ENCODE data around the gene SLC44A4. TPM values are rescaled to one million over a fixed set of nuclear protein-coding genes. Genes with fewer than 3 reads are reported as not detected.

Gene SLC44A4
- total RNA-seq, 1 experiment from 2014 or later = 3.1 TPM

- peak; percentile 49; the same call in 1 of the 2 replicates for TF ChIP-seq E2F1 (CRISPR knock-in tag; IDR thresholded peaks at IDR 0.05)
- TF ChIP-seq ZNF281 (CRISPR knock-in tag; IDR thresholded peaks at IDR 0.05) = no peak
- no peak for TF ChIP-seq GTF2I (CRISPR knock-in tag; conservative IDR thresholded peaks at IDR 0.05)
- TF ChIP-seq GABPB1 (CRISPR knock-in tag; IDR thresholded peaks at IDR 0.05) = peak; percentile 51; the same call in 1 of the 2 replicates
- TF ChIP-seq IRF1 (CRISPR knock-in tag; IDR thresholded peaks at IDR 0.05) = no peak
- peak; percentile 16; the same call in 1 of the 2 replicates for TF ChIP-seq NFATC4 (CRISPR knock-in tag; IDR thresholded peaks at IDR 0.05)
- no peak for TF ChIP-seq IRF2 (CRISPR knock-in tag; IDR thresholded peaks at IDR 0.05; ENCODE audit: borderline replicate concordance, low read depth)
- no peak for TF ChIP-seq ATF3 (CRISPR knock-in tag; conservative IDR thresholded peaks at IDR 0.05)
- TF ChIP-seq, protein P1, sequence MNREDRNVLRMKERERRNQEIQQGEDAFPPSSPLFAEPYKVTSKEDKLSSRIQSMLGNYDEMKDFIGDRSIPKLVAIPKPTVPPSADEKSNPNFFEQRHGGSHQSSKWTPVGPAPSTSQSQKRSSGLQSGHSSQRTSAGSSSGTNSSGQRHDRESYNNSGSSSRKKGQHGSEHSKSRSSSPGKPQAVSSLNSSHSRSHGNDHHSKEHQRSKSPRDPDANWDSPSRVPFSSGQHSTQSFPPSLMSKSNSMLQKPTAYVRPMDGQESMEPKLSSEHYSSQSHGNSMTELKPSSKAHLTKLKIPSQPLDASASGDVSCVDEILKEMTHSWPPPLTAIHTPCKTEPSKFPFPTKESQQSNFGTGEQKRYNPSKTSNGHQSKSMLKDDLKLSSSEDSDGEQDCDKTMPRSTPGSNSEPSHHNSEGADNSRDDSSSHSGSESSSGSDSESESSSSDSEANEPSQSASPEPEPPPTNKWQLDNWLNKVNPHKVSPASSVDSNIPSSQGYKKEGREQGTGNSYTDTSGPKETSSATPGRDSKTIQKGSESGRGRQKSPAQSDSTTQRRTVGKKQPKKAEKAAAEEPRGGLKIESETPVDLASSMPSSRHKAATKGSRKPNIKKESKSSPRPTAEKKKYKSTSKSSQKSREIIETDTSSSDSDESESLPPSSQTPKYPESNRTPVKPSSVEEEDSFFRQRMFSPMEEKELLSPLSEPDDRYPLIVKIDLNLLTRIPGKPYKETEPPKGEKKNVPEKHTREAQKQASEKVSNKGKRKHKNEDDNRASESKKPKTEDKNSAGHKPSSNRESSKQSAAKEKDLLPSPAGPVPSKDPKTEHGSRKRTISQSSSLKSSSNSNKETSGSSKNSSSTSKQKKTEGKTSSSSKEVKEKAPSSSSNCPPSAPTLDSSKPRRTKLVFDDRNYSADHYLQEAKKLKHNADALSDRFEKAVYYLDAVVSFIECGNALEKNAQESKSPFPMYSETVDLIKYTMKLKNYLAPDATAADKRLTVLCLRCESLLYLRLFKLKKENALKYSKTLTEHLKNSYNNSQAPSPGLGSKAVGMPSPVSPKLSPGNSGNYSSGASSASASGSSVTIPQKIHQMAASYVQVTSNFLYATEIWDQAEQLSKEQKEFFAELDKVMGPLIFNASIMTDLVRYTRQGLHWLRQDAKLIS (CRISPR knock-in tag; IDR thresholded peaks at IDR 0.05; ENCODE audit: borderline replicate concordance) = no peak
- no peak for TF ChIP-seq PRDM15 (CRISPR knock-in tag; IDR thresholded peaks at IDR 0.05)
- TF ChIP-seq ESRRA (CRISPR knock-in tag; IDR thresholded peaks at IDR 0.05; ENCODE audit: borderline replicate concordance) = no peak
- TF ChIP-seq NFYB (CRISPR knock-in tag; conservative IDR thresholded peaks at IDR 0.05; ENCODE audit: low read depth) = 0 out of 2 replicates have a peak, but pooled peaks have one; percentile 16
- TF ChIP-seq JUN (CRISPR knock-in tag; IDR thresholded peaks at IDR 0.05) = no peak
- no peak for TF ChIP-seq SMAD4 (CRISPR knock-in tag; IDR thresholded peaks at IDR 0.05)
- TF ChIP-seq, protein P2, sequence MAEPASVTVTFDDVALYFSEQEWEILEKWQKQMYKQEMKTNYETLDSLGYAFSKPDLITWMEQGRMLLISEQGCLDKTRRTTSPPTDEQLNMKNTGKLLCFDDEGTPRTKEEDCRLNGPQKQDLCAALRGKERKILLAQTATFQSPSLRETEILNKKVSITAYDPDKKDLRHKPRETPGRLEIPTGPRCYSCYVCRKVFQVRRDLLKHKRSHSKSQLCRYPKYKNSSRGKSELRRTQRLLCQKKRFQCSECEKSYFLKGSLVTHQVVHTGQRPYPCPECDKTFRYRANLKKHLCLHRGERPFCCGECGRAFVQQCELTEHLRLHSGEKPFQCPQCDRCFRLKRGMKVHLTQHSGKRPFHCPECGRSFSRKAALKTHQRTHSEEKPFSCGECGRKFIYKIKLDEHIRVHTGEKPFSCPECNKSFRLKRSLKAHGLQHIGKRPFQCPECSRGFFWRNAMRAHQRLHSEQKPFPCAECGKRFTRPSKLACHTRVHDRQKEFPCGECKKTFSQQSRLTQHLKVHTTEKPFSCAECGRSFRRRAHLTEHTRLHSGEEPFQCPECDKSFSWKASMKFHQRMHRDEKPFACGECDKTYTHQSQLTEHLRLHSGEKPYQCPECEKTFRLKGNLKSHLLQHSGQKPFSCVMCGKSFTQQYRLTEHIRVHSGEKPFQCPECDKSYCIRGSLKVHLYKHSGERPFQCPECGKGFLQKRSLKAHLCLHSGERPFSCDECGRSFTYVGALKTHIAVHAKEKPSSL (CRISPR knock-in tag; conservative IDR thresholded peaks at IDR 0.05) = 0 out of 2 replicates have a peak, but pooled peaks have one; percentile 13
- no peak for TF ChIP-seq RORB (CRISPR knock-in tag; IDR thresholded peaks at IDR 0.05)
- TF ChIP-seq, protein P3, sequence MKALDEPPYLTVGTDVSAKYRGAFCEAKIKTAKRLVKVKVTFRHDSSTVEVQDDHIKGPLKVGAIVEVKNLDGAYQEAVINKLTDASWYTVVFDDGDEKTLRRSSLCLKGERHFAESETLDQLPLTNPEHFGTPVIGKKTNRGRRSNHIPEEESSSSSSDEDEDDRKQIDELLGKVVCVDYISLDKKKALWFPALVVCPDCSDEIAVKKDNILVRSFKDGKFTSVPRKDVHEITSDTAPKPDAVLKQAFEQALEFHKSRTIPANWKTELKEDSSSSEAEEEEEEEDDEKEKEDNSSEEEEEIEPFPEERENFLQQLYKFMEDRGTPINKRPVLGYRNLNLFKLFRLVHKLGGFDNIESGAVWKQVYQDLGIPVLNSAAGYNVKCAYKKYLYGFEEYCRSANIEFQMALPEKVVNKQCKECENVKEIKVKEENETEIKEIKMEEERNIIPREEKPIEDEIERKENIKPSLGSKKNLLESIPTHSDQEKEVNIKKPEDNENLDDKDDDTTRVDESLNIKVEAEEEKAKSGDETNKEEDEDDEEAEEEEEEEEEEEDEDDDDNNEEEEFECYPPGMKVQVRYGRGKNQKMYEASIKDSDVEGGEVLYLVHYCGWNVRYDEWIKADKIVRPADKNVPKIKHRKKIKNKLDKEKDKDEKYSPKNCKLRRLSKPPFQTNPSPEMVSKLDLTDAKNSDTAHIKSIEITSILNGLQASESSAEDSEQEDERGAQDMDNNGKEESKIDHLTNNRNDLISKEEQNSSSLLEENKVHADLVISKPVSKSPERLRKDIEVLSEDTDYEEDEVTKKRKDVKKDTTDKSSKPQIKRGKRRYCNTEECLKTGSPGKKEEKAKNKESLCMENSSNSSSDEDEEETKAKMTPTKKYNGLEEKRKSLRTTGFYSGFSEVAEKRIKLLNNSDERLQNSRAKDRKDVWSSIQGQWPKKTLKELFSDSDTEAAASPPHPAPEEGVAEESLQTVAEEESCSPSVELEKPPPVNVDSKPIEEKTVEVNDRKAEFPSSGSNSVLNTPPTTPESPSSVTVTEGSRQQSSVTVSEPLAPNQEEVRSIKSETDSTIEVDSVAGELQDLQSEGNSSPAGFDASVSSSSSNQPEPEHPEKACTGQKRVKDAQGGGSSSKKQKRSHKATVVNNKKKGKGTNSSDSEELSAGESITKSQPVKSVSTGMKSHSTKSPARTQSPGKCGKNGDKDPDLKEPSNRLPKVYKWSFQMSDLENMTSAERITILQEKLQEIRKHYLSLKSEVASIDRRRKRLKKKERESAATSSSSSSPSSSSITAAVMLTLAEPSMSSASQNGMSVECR (CRISPR knock-in tag; IDR thresholded peaks at IDR 0.05; ENCODE audit: borderline replicate concordance) = peak; percentile 81
Observed at GRCh38 chr6:31834367-31835250, 44.2 kb downstream of the SLC44A4 start (continued).

Measured in WTC11 (cell line).